Neuron (in vitro differentiated cells): ENCODE data around the gene CDYL.

Experiments
- H2AFZ ChIP-seq: one replicate; pipeline ENCODE4 v1.6.1; 2013; ENCODE audit warnings: low read depth, mild to moderate bottlenecking, inconsistent platforms, low read length, moderate library complexity
- H3K27me3 ChIP-seq: one replicate; pipeline ENCODE4 v1.6.1; 2013; ENCODE audit warnings: low read length; ENCODE audit not compliant: insufficient read depth
- H3K36me3 ChIP-seq: one replicate; pipeline ENCODE4 v1.6.1; 2013; ENCODE audit warnings: low read length; ENCODE audit not compliant: insufficient read depth
- H3K4me1 ChIP-seq: one replicate; pipeline ENCODE4 v1.6.1; 2013; ENCODE audit warnings: low read length; ENCODE audit not compliant: insufficient read depth
- H3K4me3 ChIP-seq: 2 replicates; pipeline ENCODE4 v1.5.1; 2013; ENCODE audit warnings: mild to moderate bottlenecking, low read length, moderate library complexity
- H3K9me3 ChIP-seq: one replicate; pipeline ENCODE4 v1.6.1; 2013; ENCODE audit warnings: low read length

Gene CDYL

DNA sequence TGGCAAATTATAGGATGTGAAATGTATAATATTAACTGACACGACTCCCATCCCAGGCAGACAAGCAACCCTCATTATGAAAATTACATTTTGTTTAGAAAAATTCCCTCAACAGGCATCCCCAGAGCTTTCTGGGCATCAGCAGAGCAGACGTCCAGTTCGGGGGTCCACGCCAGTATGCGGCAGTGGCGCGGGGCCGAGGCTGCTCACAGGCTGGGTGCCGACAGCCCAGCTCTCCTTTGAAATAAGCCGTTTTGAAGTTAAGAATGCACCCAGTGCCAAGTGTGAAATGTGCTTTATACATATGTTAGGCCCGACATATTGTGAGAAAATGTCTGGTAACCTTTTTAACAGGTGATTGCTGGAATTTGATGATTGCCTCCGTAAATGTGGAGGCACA lies 177.2 kb downstream of the CDYL start:
- H2AFZ ChIP-seq: no peak overlapping the region
- no peak overlapping the region for H3K4me3 ChIP-seq
- peaks cover 10% of the 10 kb centered on the region for H3K4me1 ChIP-seq
- H3K27me3 ChIP-seq: no peaks in the 10 kb centered on the region
- peaks cover 6% of the 10 kb centered on the region for H3K9me3 ChIP-seq
- peaks cover 14% of the 10 kb centered on the region for H3K36me3 ChIP-seq

DNA sequence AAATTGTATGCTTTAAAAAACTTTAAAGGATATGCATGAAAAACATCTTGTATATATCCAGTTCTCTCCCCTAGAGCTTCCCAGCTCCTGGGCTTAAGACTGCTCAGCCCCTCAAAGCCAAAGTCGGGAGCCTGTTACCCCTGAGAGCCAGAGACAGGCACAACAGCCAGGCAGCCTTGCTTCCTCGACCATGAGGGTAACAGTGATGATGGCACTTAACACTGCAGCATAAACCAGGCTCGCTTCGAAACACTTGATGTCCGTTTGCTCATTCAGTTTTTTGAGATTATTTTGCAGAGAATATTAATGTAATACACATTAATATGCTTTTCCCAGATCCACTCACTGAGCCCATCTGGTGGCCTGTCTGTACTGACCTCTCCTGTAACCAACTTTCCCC lies 180.4 kb downstream of the CDYL start:
- no peaks in the 10 kb centered on the region for H3K9me3 ChIP-seq
- H3K27me3 ChIP-seq: no peaks in the 10 kb centered on the region
- H3K4me1 ChIP-seq: no peaks in the 10 kb centered on the region
- H3K36me3 ChIP-seq: peaks cover 12% of the 10 kb centered on the region
- no peak overlapping the region for H2AFZ ChIP-seq
- no peak overlapping the region for H3K4me3 ChIP-seq

DNA sequence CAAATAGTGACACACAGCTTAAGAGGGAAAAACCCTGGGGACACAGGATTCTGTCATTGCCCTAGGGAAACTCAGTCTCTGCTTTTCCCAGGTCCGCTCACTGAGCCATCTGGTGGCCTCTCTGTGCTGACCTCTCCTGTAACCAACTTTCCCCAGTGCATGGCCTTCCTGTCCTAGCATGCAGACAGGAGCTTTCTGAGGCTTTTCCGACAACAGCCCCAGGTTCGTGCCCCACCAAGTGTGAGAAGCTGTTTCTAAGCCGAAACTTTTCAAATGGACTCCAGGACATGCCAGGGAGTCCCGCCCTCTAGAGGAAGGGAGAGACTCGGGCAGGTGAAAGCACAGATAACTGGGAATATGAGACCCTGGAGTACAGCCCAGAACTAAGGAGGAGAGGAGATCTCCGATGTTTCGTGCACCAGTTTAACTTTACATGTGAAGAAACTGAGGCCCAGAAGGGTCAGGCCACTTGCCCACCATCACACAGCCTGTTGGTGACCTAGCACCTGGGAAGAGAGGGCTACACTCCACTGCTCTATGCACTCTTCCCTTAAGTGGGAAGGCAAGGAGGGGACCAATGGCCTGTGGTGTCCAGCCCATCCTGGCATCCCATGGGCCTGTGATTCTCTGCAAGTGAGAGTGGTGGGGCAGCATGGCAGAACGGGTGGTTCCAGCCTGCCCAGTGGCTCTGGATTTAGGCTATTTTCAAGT lies 181.5 kb downstream of the CDYL start:
- H3K9me3 ChIP-seq: no peaks in the 10 kb centered on the region
- H2AFZ ChIP-seq: no peak overlapping the region
- no peak overlapping the region for H3K4me3 ChIP-seq
- no peaks in the 10 kb centered on the region for H3K27me3 ChIP-seq
- H3K36me3 ChIP-seq: peaks cover 7% of the 10 kb centered on the region
- H3K4me1 ChIP-seq: no peaks in the 10 kb centered on the region

DNA sequence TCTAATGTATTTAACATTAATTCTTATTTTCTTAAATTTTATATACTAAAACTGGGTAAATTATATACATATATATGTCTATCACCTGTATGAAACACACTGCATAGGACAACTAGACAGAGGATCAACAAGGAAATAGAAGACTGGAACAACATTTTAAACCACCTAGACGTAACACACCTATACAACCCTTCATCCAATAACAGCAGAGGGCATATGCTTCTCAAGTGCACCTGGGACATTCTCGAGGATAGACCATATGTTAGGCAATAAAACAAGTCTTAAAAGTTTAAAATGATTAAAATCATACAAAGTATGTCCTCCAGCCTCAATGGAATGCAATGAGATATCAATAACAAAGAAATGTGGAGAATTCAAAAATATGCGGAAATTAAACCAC lies 182.4 kb downstream of the CDYL start:
- Histone ChIP-seq H3K4me3 (no peak overlapping the region), H2AFZ (no peak overlapping the region), H3K9me3 (no peaks in the 10 kb centered on the region), H3K36me3 (peaks cover 5% of the 10 kb centered on the region), H3K4me1 (no peaks in the 10 kb centered on the region), H3K27me3 (no peaks in the 10 kb centered on the region)

DNA sequence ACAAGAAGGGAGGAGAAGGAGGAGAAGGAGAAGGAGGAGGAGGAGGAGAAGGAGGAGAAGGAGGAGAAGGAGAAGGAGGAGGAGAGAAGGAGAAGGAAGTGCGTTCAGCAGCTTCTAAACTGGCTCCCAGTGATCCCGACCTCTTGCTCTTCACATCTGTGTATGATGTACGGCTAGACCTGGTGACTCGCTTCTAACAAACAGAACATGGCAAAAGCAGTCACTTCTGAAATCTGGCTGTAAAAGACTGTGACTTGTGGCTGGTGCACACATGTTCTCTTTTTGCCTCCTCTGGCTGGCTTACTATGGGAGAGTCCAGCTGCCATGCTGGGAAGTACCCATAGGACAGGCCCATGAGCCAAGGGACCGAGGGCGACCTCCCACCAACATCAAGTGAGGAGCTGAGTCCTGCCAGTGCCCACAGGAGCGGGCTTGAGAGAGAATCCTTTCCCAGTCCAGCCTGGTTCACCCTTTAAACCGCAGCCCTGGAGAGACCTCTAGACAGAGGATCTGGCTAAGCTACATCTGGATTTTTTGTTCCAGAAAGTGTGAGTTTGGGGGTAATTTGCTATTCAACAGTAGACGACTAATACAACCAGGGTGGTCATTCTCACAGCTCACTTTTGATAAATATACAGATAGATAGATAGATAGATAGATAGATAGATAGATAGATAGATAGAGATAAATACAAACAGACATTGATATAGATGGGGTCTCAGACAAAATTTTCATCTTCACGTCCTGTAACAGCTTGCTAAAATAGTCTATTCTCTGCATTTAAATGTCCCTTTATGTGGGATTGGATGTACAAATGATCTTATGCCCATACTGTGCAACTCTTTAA lies 185.3 kb downstream of the CDYL start:
- H3K36me3 ChIP-seq: no peaks in the 10 kb centered on the region
- no peaks in the 10 kb centered on the region for H3K27me3 ChIP-seq
- peaks cover 2% of the 10 kb centered on the region for H3K4me1 ChIP-seq
- no peak overlapping the region for H2AFZ ChIP-seq
- no peak overlapping the region for H3K4me3 ChIP-seq
- no peaks in the 10 kb centered on the region for H3K9me3 ChIP-seq

DNA sequence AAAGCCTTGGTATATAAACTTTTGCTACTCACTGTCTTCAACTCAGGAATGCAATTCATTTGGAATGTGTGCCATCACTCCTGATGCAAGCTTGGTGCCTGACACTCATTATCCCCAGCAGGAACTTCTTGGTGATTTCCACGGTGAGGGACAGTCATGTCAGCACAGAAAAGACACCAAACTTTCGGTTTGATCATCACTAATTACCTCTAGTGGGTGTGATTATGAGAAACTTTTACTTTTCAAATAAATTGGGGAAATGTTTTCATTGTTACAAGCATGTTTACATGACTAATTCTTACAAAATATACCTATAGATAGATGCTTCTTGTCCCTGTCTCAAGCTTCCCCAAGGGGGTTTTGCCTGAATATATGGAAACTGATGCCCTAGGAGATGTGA lies 186.7 kb downstream of the CDYL start:
- no peaks in the 10 kb centered on the region for H3K27me3 ChIP-seq
- H2AFZ ChIP-seq: no peak overlapping the region
- H3K4me3 ChIP-seq: no peak overlapping the region
- H3K9me3 ChIP-seq: no peaks in the 10 kb centered on the region
- peaks cover 2% of the 10 kb centered on the region for H3K4me1 ChIP-seq
- H3K36me3 ChIP-seq: no peaks in the 10 kb centered on the region

DNA sequence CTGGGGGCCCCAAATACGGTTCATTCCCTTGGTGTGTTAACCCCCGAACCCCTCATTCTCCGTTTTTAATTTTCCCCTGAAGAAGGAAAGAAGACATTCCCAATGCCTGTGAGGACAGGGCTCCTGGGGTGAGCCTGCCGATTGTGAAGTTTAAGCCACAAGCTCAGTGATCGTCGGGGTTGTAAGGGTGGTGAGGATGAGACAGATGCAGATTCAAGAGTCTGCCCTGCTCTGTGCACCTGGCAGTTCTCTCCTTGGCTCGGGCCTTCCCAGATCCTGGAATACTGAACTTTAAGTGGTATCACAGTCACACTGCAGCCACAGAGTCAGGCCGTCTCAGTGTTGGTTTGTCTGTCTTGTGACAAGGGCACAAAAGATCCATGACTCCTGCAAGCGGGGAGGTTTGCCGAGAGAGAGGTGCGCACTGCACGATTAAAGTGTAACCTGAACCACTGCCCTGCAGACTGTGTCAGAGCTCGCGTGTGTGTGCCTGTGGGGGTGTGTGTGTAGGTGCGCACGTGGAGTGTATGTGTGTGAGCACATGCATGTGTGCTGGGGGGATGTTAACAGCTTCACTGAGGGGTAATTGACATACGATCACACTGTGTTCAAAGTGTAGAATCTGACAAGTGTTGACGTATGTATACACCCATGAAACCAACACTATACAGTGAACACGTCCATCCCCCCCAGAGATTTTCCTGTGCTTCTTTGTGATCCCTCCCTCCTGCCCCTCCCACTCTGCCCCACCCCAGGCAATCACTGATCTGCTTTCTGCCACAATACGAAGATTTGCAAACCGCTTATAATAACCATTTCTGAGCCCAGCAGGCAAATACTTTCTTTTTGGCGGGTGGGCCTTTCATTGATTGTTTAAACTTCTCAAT lies 188.7 kb downstream of the CDYL start:
- H3K4me1 ChIP-seq: peaks cover 2% of the 10 kb centered on the region
- H3K9me3 ChIP-seq: no peaks in the 10 kb centered on the region
- H3K4me3 ChIP-seq: no peak overlapping the region
- H3K27me3 ChIP-seq: no peaks in the 10 kb centered on the region
- no peak overlapping the region for H2AFZ ChIP-seq
- no peaks in the 10 kb centered on the region for H3K36me3 ChIP-seq

DNA sequence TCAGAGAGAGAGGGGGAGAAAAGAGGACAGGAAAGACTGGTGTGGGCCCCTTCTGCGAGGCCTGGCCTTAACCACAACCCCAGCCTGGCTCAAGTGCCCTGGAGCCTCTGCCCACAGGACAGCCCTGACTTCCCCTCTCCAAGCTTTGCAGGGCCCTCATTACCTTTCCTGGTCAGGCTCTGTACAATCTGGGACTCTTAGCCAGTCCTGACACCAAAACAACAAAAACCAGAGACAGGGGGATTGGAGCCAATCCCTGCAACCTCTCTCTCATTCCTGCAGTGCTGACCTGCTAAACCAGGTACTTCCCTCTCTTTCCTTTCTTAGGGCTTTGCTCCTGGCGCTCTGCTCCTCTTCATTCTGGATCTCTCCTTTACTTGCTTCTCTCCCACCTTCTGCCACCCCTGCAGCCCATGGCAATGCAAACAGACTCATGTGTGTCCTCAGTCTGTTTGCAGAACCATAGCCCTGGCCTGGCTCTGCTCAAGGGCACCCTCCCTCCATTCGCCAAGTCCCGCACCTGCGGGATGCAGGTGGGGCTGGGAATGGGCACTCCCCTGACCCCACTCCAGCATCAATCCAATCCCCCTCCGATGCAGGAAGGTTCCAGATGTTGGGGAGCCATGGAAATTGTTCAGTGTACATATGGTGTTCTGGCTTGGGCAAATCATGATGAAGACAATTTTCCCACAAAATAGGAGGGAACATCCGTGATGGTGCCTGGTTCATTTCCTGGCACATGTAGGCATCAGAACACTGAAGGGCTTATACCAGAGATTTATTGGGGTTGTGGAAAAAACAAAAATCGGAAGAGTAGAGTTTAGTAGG lies 189.6 kb downstream of the CDYL start:
- H3K9me3 ChIP-seq: no peaks in the 10 kb centered on the region
- peaks cover 2% of the 10 kb centered on the region for H3K4me1 ChIP-seq
- H3K4me3 ChIP-seq: no peak overlapping the region
- H3K27me3 ChIP-seq: no peaks in the 10 kb centered on the region
- H3K36me3 ChIP-seq: no peaks in the 10 kb centered on the region
- H2AFZ ChIP-seq: no peak overlapping the region

DNA sequence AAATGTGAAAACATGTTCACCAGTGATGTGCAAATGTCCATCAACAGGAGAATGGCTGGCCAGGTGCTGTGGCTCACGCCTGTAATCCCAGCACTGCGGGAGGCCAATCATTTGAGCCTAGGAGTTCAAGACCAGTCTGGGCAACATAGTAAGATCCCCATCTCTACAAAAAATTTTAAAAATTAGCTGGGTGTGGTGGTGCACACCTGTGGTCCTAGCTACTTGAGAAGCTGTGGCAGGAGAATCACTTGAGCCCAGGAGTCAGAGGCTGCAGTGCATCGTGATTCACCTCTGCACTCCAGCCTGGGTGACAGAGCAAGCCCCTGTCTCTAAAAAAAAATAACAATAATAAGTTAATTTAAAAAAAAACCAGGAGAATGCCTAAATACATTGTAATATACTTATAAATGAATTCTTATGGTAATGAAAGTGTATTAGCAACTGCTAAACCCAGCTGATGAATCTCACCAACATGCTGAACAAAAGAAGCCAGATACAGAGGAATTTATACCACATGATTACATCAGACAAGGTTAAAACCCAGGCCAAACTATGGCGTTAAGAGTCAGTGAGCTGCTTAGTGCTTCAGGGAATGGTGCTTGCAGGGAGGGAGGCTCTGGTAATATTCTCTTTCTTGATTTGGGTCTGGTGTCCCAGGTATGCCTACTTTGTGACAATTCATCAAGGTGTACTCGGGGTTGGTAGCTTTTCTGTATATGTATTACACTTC lies 191.3 kb downstream of the CDYL start:
- Histone ChIP-seq H3K27me3 (no peaks in the 10 kb centered on the region), H3K9me3 (no peaks in the 10 kb centered on the region), H3K4me1 (peaks cover 2% of the 10 kb centered on the region), H2AFZ (no peak overlapping the region), H3K4me3 (no peak overlapping the region), H3K36me3 (no peaks in the 10 kb centered on the region)

DNA sequence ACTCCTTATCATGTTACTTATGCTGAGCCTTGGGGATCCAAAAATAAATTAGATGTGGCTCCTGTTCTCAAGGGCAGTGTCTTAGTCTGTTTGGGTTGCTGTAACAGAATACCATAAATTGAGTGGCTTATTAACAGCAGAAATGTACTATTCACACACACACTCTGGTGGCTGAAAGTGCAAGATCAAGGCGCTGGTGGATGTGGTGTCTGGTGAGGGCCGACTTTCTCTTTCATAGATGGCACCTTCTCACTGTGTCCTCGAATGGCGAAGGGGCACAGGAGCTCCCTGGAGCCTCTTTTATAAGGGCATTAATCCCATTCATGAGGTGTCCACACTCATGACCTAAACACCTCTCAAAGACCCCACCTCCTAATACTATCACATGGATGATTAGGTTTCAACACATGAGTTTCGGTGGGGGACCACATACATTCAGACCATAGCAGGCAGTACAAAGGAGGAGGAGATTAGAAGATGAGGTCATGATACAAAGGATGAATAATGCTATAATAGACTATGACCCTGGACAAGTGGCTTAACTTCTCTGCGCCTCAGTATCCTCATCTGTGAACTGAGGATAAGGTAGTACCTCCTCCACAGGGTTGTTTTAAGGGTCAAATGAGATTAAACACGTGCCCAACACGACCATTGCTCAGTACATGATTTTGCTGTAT lies 193.5 kb downstream of the CDYL start:
- Histone ChIP-seq H2AFZ (no peak overlapping the region), H3K9me3 (no peaks in the 10 kb centered on the region), H3K36me3 (no peaks in the 10 kb centered on the region), H3K4me3 (no peak overlapping the region), H3K27me3 (no peaks in the 10 kb centered on the region), H3K4me1 (peaks cover 2% of the 10 kb centered on the region)

DNA sequence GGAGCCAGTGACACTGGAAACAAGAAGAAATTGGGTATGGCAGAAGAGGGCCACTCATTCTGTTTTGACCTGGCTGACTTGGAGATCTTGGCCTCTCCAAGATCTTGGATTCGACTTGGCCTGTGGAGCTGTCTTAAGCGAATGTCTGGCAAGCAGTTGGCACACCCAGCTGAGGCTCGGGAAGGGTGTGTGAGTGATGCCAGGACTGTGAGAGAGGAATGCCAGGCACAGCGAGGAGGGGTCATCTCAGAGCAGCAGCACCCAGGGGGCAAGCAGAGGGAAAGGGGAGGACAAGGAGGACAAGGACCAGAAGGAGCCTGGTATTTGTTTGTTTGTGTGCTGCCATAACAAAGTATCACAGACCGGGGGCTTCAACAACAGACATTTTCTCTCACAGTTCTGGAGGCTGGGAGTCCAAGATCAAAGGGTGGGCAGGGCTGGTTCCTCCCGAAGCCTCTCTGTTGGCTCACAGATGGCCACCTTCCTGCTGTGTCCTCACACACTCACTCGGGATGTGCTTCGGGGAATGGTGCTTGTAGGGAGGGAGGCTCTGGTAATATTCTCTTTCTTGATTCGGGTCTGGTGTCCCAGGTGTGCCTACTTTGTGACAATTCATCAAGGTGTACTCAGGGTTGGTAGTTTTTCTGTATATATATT lies 194.7 kb downstream of the CDYL start:
- Histone ChIP-seq H3K36me3 (no peaks in the 10 kb centered on the region), H3K9me3 (no peaks in the 10 kb centered on the region), H2AFZ (no peak overlapping the region), H3K4me1 (no peaks in the 10 kb centered on the region), H3K27me3 (no peaks in the 10 kb centered on the region), H3K4me3 (no peak overlapping the region)
